SU-DHL-6 (cell line): ENCODE data around the gene ANKRD44.
A peak's percentile ranks its signal among the peaks of the same experiment; 100 is the strongest.

ENCODE experiments used
- H2AFZ ChIP-seq: fragments of 200-600 bp; sonication (generic); 2 replicates; pipeline ENCODE4 v1.6.1; 2014; ENCODE audit warnings: low read depth, mild to moderate bottlenecking, moderate library complexity, mixed read lengths, antibody characterized with exemption, low read length; ENCODE audit not compliant: severe bottlenecking
- H3F3A ChIP-seq: fragments of 200-600 bp; shearing (Covaris generic); 2 replicates; pipeline ENCODE4 v1.6.0; 2016; ENCODE audit warnings: antibody characterized with exemption, mild to moderate bottlenecking; ENCODE audit not compliant: insufficient read depth
- H3K27ac ChIP-seq: fragments of 200-600 bp; sonication (generic); 2 replicates; pipeline ENCODE4 v1.5.1; 2016; ENCODE audit warnings: low read depth, mild to moderate bottlenecking, low read length, moderate library complexity, mixed read lengths
- H3K27me3 ChIP-seq: fragments of 200-600 bp; sonication (generic), shearing (Covaris generic); 2 replicates; pipeline ENCODE4 v1.6.0; 2014; ENCODE audit warnings: mild to moderate bottlenecking, low read length
- H3K36me3 ChIP-seq: fragments of 200-600 bp; sonication (generic); 2 replicates; pipeline ENCODE4 v1.6.1; 2014; ENCODE audit warnings: mild to moderate bottlenecking, low read length, mixed read lengths
- H3K4me2 ChIP-seq: fragments of 300-600, 200-600 bp; shearing (Covaris generic), sonication (generic); 2 replicates; pipeline ENCODE4 v1.6.0; 2014; ENCODE audit warnings: low read length, low read depth, mild to moderate bottlenecking; ENCODE audit not compliant: poor library complexity, severe bottlenecking
- H3K4me3 ChIP-seq: fragments of 200-600 bp; sonication (generic); 2 replicates; pipeline ENCODE4 v1.5.1; 2014; ENCODE audit warnings: antibody characterized with exemption, low read length, mild to moderate bottlenecking, mixed read lengths; ENCODE audit not compliant: insufficient read depth, poor library complexity, severe bottlenecking
- H3K79me2 ChIP-seq: fragments of 200-600 bp; sonication (generic); 2 replicates; pipeline ENCODE4 v1.6.1; 2014; ENCODE audit warnings: mild to moderate bottlenecking, low read length, moderate library complexity; ENCODE audit not compliant: insufficient read depth
- H3K9ac ChIP-seq: fragments of 200-600 bp; sonication (generic); 2 replicates; pipeline ENCODE4 v1.7.0; 2014; ENCODE audit warnings: mild to moderate bottlenecking, low read length
- H3K9me2 ChIP-seq: fragments of 200-600 bp; sonication (generic); replicated peaks from 2 replicates; pipeline ENCODE4 v1.6.1; 2014; ENCODE audit warnings: low read length; ENCODE audit not compliant: insufficient read depth
- H3K9me3 ChIP-seq: fragments of 200-600 bp; sonication (generic); 2 replicates; pipeline ENCODE4 v1.6.1; 2014; ENCODE audit warnings: low read length, mixed read lengths; ENCODE audit not compliant: insufficient read depth
- H4K20me1 ChIP-seq: fragments of 200-600 bp; sonication (generic); 2 replicates; pipeline ENCODE4 v1.6.1; 2014; ENCODE audit warnings: low read depth, mild to moderate bottlenecking, antibody characterized with exemption, low read length, moderate library complexity, mixed read lengths
- EZH2phosphoT487 ChIP-seq: fragments of 200-600 bp; sonication (generic), shearing (Covaris generic); conservative IDR thresholded peaks from 2 replicates; pipeline ENCODE4 v1.6.1; 2018; ENCODE audit warnings: mild to moderate bottlenecking, antibody characterized with exemption, low read length, moderate library complexity, mixed read lengths
- TF ChIP-seq, protein P1 (sequence below): fragments of 200-600 bp; sonication (generic); IDR thresholded peaks from one replicate; pipeline ENCODE4 v1.5.1; 2017; ENCODE audit warnings: antibody characterized with exemption, mild to moderate bottlenecking, low read length, moderate library complexity; ENCODE audit not compliant: insufficient read depth, poor library complexity, severe bottlenecking

Gene ANKRD44

DNA sequence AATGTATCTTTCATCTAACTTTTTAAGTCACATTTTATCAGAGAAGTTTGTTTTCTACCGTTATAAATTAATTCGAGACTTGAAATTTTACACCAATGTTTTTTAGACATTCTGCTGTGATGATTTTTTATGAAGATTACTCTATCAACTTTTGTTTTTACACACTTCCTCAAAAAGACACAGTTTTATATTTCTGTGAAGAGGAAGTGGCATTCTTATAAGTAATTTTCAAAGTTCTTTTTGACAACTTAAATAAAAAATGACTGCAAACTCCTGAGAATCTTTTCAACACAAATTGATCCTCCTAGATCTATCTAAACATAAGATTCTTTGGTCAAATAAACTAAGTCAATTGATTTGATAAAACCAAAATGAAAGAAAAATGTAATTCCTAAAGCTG is 13.7 kb downstream of the ANKRD44 start:
- H3K9me3 ChIP-seq, result no peaks in the 10 kb centered on the region
- peak overlapping the region; percentile 25 for H3K4me3 ChIP-seq

DNA sequence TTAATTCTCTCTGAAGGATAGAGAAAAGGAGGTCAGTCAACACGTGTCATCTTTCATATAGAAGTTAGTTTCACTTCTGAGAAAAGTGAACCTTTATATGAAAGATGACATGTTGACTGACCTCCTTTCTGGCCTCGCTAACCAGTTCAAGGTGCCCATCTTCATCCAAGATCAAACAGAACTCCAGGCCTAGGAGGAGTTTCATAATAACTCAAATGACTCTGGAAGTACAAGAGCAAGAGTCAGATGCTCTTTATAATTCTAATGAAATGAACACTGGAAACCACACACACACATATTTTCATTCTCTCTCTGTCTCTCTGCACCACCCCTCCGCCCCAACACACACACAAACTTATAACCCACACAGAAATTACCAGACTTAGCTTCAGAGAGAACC is 16.3 kb downstream of the ANKRD44 start:
- no peaks in the 10 kb centered on the region for H3K9me2 ChIP-seq
- H3K4me2 ChIP-seq, result peak overlapping the region; percentile 97
- peaks cover 5% of the 10 kb centered on the region; the same call in 1 of the 2 replicates for H3K36me3 ChIP-seq
- peaks cover 95% of the 10 kb centered on the region for H3K79me2 ChIP-seq
- peak overlapping the region; percentile 47 for H3K4me3 ChIP-seq
- H3K27ac ChIP-seq, result peak overlapping the region; percentile 83
- H3K9ac ChIP-seq, result peak overlapping the region; percentile 51
- peaks cover 36% of the 10 kb centered on the region for H3F3A ChIP-seq
- TF ChIP-seq, protein P1, sequence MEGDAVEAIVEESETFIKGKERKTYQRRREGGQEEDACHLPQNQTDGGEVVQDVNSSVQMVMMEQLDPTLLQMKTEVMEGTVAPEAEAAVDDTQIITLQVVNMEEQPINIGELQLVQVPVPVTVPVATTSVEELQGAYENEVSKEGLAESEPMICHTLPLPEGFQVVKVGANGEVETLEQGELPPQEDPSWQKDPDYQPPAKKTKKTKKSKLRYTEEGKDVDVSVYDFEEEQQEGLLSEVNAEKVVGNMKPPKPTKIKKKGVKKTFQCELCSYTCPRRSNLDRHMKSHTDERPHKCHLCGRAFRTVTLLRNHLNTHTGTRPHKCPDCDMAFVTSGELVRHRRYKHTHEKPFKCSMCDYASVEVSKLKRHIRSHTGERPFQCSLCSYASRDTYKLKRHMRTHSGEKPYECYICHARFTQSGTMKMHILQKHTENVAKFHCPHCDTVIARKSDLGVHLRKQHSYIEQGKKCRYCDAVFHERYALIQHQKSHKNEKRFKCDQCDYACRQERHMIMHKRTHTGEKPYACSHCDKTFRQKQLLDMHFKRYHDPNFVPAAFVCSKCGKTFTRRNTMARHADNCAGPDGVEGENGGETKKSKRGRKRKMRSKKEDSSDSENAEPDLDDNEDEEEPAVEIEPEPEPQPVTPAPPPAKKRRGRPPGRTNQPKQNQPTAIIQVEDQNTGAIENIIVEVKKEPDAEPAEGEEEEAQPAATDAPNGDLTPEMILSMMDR, result no peak
- TF ChIP-seq EZH2phosphoT487, result no peak
- no peaks in the 10 kb centered on the region for H3K27me3 ChIP-seq
- H2AFZ ChIP-seq, result no peak overlapping the region
- H3K9me3 ChIP-seq, result no peaks in the 10 kb centered on the region
- no peaks in the 10 kb centered on the region for H4K20me1 ChIP-seq

More for the DNA sequence above, 13.7 kb downstream of the ANKRD44 start:
- Histone ChIP-seq H3K27ac (peak overlapping the region; percentile 83), H3K4me2 (peak overlapping the region; percentile 74), H2AFZ (no peak overlapping the region), H3F3A (peaks cover 36% of the 10 kb centered on the region), H3K27me3 (no peaks in the 10 kb centered on the region), H4K20me1 (no peaks in the 10 kb centered on the region), H3K9me2 (no peaks in the 10 kb centered on the region), H3K36me3 (0 out of 2 replicates have a peak, but pooled peaks cover 4% of the 10 kb centered on the region), H3K9ac (peak overlapping the region; percentile 10), H3K79me2 (peaks cover 96% of the 10 kb centered on the region)
- TF ChIP-seq EZH2phosphoT487, result no peak
- TF ChIP-seq, protein P1, result no peak

DNA sequence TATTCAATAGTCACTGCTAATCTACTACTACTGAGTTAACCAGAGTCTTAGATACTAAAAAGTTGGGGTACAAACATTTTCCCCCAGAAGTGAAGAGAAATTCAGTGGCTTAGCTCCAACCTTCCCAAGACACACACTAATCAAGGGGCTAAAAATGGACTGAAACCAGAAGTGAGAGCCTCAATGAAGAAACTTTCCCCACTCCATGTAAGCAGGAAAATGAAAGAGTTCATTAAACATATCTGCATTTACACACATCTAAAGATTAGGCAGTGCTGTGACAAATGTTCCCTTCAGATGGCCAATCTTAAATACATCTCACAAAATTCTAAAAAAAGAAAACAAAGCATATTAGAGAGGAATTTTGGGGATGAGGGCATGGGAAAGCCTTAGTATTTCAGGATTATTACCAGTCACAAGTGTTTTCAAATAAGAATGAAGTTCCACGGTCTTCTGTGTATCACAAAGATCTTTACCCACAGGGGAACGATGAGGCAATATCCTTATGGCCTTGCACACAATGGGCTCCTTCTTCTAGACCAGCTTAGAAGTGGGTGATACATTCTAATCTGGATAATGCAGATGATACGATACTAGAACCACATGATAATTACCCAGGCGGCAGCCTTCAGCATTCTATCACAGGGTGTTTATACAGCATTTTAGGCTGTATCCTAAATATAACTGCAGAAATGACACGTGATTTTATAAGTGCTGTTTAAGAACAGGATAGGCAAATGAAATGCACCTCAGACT is 17.1 kb downstream of the ANKRD44 start:
- Histone ChIP-seq H3K4me3 (peak overlapping the region; percentile 47), H3K9me2 (no peaks in the 10 kb centered on the region), H3K27me3 (no peaks in the 10 kb centered on the region), H3K4me2 (peak overlapping the region; percentile 97), H4K20me1 (no peaks in the 10 kb centered on the region), H3K79me2 (peaks cover 95% of the 10 kb centered on the region), H3F3A (peaks cover 33% of the 10 kb centered on the region), H3K36me3 (peaks cover 7% of the 10 kb centered on the region; the same call in 1 of the 2 replicates), H2AFZ (no peak overlapping the region), H3K9ac (peak overlapping the region; percentile 51), H3K9me3 (no peaks in the 10 kb centered on the region), H3K27ac (peak overlapping the region; percentile 83)
- TF ChIP-seq EZH2phosphoT487, result no peak
- TF ChIP-seq, protein P1, result no peak
